EL (cell line): ENCODE results near the gene UROC1.

Source experiments
- DNase-seq: peaks from one replicate; pipeline ENCODE4 v3.0.0-alpha.2; 2016

Gene UROC1

DNA sequence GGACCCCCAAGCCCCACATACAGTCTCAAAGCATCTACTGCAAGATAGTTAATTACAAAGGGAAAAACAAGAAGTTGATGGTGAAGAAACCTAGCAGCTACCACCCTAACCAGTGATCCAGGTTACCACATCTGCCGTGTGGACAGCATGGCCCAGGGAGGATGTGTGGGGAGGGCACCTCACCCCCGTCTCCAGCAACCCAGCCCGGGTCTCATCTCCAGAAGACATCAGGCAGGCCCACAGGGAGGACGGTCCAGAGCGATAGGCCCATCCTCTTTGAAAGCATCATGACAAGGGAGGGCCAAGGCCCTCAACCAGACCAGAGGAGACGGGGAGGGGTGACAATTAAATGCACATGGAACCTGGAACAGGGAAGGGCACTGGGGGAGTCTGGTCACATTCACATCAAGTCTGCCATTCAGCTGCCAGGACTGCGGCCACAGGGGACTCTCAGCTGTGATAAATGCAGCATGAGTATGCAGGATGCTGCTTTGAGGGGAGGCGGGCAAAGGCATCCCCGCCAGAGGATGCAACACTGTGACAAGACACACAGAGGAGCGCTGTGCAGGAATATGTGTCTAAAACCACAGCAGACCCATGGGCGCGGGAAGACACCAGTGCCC is 60.7 kb downstream of the UROC1 start:
- DNase-seq = no peak

- no peak for DNase-seq
Measured at GRCh38 chr3:126456211-126456610, 61.4 kb downstream of the UROC1 start.

GRCh38 chr3:126454437-126455198 is 63.0 kb downstream of the UROC1 start:
- DNase-seq = no peak

- DNase-seq = no peak
Measured at GRCh38 chr3:126454025-126454424, 63.5 kb downstream of the UROC1 start.

DNA sequence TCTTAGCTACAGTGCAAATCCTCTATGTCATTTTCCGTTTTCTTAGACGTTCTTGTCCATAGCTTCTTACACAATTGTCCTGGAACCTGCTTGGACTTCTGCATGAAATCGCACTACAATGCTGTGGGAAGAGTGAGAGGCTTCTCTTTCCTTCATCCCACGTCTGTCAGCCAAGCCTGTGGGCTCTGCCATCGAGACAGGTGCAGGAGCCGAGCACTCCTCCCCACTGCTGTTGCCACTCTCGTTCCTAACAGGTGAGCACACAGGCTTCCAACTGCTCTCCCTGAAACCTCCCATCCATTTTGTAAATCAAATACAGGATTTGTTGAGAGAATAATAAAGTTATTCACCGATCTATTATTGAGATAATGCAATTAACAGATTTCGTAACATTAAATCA is 65.4 kb downstream of the UROC1 start:
- no peak for DNase-seq

DNA sequence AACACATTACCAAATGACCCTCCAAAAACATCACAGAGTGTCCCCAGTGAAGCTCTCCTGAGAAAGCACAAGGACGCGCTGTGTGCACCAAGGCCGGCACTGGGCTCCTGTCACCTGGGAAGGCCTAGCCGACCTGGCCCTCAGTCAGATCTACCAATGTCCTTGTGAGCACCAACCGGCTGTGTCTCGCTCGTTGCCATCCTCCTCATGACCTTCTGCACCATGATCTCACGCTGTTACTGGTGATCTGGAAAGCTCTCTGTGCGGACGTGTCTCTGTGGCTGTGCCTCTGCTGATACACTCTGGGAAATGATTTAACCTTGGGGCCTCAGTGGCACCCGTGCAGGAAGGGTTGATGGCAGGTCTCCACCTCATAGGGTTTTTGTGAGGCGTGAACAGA is 66.1 kb downstream of the UROC1 start:
- DNase-seq = no peak

DNA sequence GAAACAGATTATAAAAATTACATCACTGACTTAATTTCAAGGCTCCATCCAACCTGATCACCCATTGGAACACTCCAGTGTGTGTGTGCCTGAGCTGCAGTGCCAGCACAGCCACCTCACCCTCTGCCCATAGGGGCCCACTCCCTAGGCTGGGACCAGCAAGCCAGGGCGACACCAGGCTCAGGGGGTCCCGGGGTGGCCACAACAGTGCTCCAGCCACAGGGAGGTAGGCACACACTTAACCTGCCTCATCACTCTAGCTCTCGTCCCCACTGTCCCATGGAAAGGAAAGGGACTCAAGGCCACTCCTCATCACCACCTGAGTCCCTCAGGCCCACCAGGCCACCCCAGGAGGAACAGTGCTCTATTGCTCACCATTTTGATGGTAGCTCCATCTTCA is 66.8 kb downstream of the UROC1 start:
- no peak for DNase-seq

- DNase-seq = no peak
Measured at GRCh38 chr3:126450219-126450618, 67.4 kb downstream of the UROC1 start.

DNA sequence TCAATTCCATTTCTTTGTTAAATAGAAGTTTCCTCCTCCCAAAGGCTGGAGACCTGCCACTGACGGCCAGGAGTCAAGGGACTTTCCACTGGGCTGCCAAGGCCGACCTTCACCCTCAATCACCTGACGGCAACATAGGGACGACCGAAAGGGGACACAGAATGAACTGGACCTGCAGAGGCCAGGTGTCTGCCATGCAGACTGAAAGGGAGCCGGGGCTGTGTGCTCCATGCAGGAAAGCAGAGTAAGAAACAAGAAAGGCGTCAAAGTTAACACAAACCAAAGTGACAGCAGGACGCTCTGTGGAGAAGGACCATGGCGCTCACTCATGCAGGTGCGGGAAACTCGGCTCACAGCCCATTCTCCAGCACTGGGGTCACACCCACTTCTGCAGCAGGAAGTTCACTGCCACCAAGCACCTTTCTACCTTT is 67.9 kb downstream of the UROC1 start:
- DNase-seq = no peak

DNA sequence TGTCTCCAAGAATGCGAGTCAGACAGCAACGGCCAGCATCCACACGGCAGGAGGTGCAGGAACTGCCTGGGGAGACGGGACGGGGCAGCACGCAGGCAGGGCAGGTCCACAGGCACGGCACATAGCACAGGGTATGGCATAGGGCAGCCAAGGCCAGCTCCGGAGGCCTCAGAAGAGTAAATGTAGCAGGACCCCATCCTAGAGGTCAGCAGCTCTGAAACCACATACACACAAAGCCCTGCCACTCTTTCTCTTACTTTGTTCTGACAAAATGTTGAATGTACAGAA is 68.7 kb downstream of the UROC1 start:
- no peak for DNase-seq

- DNase-seq = no peak
Measured at GRCh38 chr3:126448136-126448892, 69.3 kb downstream of the UROC1 start.

DNA sequence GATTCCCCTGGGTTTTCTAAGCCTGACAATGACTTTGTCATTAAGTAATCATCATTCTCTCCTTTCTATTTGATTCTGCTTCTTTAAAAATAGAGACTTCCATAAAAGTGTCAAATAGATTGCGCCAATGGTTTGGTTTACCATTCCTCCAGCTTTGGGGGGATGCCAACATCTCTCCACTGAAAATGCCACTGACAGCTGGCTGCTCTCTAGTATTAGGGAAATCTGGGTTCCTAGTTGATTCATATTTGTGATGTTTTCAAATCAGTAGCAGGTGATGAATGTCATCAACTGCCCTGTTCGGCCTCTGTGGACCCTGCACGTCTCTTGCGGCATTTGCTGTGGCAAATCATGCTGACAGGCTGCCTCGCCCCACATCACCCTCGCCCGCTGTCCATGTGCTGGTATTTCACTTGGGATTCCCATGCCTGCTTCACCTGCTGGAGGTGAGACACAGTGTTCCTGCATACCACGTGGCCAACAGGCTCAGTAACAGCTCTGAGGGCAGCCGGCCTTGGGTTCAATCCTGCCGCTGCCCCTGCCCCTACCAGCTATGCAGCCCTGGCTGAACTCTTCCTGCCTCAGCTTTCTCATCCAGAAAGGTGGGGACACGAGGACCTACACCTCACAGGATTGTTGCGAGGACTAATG is 70.0 kb downstream of the UROC1 start:
- no peak for DNase-seq

DNA sequence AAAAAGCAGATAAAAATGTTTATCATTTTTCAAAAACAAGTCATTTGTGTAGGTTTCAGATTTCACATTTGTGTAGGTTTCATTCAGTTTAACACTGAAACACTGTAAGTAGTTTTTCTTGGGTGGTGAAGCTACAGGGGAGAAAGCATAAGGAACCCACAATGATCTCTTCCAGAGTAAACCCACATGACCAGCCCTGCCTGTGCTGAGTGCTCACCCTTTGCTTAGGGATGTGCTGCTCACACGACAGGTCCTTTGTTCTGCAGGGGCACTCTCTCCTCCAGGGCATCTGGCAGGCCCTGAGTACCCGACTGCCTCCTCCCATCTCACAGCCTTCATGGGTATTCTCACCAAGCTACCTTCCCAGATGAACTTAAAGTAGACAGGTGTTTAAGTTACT is 70.8 kb downstream of the UROC1 start:
- no peak for DNase-seq

GRCh38 chr3:126446301-126446700 is 71.3 kb downstream of the UROC1 start:
- no peak for DNase-seq

DNA sequence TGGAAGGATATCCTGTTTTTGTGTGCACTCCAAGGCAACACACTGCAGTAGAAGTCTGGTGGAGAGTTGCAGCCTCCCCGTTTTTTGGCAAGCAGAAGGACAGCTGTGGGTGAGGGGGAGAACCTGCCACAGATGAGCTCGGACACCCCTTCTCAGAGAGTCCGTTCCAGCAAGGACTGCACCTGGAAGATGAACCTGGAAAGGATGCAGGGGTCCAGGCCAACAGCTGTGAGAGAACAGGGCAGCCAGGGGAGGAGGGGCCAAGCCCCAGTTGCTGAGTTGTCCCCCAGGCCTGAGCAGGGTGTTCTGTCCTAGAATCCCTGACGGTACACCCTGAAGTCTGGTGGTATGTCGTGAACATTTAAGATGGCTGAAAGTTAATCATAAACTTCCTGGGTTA is 72.1 kb downstream of the UROC1 start:
- DNase-seq = no peak

GRCh38 chr3:126442856-126443242 is 74.7 kb downstream of the UROC1 start:
- no peak for DNase-seq

DNA sequence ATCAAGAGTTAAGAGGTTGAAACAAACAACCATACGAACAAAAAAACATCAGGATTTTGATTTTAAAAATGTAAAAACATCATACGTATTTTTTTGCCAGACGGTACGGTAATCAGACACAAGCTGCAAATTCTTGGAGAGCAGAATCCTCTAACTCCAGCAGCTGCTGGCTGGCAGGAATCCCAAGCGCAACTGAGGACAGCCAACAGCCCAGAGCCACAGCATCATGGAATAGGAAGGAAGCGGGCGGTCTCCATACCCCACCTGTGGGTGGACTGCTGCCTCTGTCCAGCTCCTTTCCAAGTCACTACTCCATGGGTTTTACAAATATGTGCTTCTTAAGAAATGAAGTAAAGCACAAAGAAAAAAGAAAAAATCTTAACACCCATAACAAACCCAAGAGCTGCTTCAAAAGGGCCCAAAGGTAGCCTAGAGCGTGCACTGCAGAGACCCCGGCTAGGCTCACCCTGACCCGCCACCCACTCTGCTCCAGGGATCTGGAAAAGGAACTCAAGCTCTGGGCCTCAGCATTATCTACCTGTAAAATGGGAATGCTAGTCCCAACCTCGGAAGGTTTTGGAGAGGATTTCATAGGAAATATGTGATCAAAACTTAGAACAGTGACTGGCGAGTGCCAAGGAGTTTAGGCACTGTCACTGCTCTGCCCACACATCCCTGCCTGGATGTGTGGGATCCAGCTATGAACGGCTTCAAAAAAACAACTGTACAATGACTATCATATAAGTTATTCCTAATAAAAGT is 75.3 kb downstream of the UROC1 start:
- DNase-seq = no peak

- no peak for DNase-seq
Measured at GRCh38 chr3:126441256-126441880, 76.2 kb downstream of the UROC1 start.

DNA sequence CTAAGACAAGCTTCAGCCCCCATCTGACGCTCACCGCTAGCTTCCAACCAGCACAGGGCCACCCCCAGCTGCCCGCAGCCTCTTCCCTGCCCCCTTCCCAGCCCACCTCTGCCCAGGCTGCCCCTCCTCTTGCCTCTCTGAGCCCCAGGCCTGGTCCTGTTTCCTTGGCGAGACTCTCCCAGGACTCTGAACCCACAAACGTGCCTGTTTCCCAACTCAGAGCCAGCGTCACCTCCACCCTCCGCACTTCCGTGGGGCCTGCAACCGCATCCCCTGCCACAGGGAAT is 76.9 kb downstream of the UROC1 start:
- DNase-seq = no peak

GRCh38 chr3:126439968-126440708 is 77.4 kb downstream of the UROC1 start:
- no peak for DNase-seq

DNA sequence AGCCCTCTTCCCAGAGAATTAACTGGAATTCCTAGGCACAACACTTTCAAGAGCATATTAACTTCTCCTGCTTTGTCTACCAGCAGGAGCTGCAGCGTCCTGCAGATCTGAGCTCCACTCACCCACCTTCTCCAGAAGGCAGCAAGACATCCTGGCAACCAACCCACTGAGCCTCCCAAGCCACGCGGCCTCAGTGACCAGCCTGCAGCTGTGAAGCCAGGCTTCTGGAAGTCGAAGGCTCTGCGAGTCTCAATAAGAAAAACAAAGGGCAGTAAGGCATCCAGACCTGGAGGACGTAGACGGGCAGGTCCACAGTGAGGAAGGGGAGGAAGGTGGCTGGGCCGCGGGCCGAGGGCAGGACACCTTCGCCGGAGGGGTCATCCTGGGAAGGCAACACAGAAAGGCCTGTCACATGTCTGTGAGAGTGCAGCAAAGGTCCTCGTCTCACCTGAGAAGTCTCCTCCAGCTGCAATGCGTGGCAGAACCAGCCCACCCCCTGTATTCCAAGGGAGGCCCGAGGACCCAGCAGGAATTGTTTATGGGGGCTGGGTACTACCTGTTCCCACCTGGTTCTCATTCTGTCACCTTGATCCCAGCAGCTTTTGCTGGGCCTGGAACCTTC is 78.1 kb downstream of the UROC1 start:
- no peak for DNase-seq

- no peak for DNase-seq
Measured at GRCh38 chr3:126438746-126439145, 78.8 kb downstream of the UROC1 start.
